Gastroesophageal sphincter (tissue), 4 donors: ENCODE measurements around the gene PPP4R1. TPM values are rescaled to one million over a fixed set of nuclear protein-coding genes. Genes with fewer than 3 reads are reported as not detected.

ENCODE experiments used
- ATAC-seq: fragments of 150-250 bp; one replicate; pipeline ENCODE4 v1.9.1; 2016; ENCODE audit warnings: mild to moderate bottlenecking, moderate library complexity
- H3K27ac ChIP-seq, 4 donors: fragments of 200-600 bp; sonication (generic) in 3 of 4; 1 replicate in 3 of 4; 2 replicates in 1 of 4; pipeline ENCODE4 v1.5.1; 2016 to 2019
- H3K27me3 ChIP-seq: fragments of 200-600 bp; sonication (generic); one replicate; pipeline ENCODE4 v1.5.1; 2019
- H3K36me3 ChIP-seq, 2 donors: fragments of 200-600 bp; sonication (generic); one replicate each; pipeline ENCODE4 v1.5.1; 2019; ENCODE audit warnings: control low read depth in 1 of 2
- H3K4me1 ChIP-seq, 3 donors: fragments of 200-600 bp; sonication (generic); 1 replicate in 2 of 3; 2 replicates in 1 of 3; pipeline ENCODE4 v1.5.1; 2016 to 2019; ENCODE audit warnings: control low read depth in 2 of 3
- H3K4me3 ChIP-seq, 2 donors: fragments of 200-600 bp; sonication (generic); one replicate each; pipeline ENCODE4 v1.5.1; 2019; ENCODE audit warnings: mild to moderate bottlenecking in 1 of 2, moderate library complexity in 1 of 2
- H3K9me3 ChIP-seq, 3 donors: fragments of 200-600 bp; sonication (generic); one replicate each; pipeline ENCODE4 v1.5.1; 2017 to 2019; ENCODE audit warnings: control low read depth in 2 of 3
- EP300 ChIP-seq: sonication (generic); formaldehyde crosslinking; IDR thresholded peaks from one replicate; pipeline ENCODE4 v1.6.1; 2017; ENCODE audit warnings: antibody characterized with exemption, mild to moderate bottlenecking
- POLR2A ChIP-seq, 2 donors: fragments of 450-650 bp; IDR thresholded peaks; one replicate each; pipeline ENCODE4 v1.6.1; 2017; ENCODE audit warnings: antibody characterized with exemption in 2 of 2, mild to moderate bottlenecking in 2 of 2, moderate library complexity in 1 of 2
- POLR2AphosphoS5 ChIP-seq: sonication (generic); formaldehyde crosslinking; IDR thresholded peaks from one replicate; pipeline ENCODE4 v1.6.1; 2017; ENCODE audit warnings: antibody characterized with exemption
- WGBS, 2 donors: methylation state at CpG; one replicate each; pipeline ENCODE4 v1.1.5; 2018; ENCODE audit warnings: low coverage in 1 of 2; 5-methylcytosine and 5-hydroxymethylcytosine counted together
- total RNA-seq, 4 donors: library from RNA; depleted of rRNA; stranded (reverse); fragments of >200 nt; gene quantifications; one replicate each; pipeline ENCODE4 v1.1.0, GENCODE V29; 2016
- TF ChIP-seq, protein P1 (sequence below), 4 experiments: fragments of 200-600 bp in 2 of 4; fragments of 450-650 bp in 2 of 4; sonication (generic) in 1 of 4; IDR thresholded peaks; one replicate each; pipeline ENCODE4 v1.5.1; 2017 to 2019; ENCODE audit warnings: antibody characterized with exemption in 4 of 4, mild to moderate bottlenecking in 2 of 4, moderate library complexity in 2 of 4

PPP4R1 gene
- total RNA-seq, 4 donors from 2014 or later: 91.1 to 174 (median 117) TPM

DNA sequence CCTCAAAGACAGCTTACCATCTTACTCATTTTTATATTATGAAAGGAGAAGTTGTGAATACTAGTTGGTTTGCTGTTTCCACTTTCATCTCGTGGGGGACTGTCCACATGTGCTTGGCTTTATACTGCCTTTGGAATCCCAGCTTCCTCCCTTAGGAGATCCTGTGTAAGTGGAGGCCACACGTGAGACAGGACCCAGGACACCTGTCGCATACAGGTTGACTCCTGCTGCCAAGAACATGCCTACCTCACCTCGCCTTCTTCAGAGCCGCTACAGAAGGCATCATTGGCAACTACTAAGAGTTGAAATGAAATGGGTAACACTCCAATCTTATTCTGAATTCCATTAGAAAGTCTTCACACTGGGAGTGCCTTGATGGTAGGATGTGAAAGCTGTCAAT, 69.3 kb downstream of the PPP4R1 start:
- TF ChIP-seq EP300 (no peak), POLR2AphosphoS5 (no peak), POLR2A (IDR thresholded peaks at IDR 0.05) (no peak)
- TF ChIP-seq, protein P1, sequence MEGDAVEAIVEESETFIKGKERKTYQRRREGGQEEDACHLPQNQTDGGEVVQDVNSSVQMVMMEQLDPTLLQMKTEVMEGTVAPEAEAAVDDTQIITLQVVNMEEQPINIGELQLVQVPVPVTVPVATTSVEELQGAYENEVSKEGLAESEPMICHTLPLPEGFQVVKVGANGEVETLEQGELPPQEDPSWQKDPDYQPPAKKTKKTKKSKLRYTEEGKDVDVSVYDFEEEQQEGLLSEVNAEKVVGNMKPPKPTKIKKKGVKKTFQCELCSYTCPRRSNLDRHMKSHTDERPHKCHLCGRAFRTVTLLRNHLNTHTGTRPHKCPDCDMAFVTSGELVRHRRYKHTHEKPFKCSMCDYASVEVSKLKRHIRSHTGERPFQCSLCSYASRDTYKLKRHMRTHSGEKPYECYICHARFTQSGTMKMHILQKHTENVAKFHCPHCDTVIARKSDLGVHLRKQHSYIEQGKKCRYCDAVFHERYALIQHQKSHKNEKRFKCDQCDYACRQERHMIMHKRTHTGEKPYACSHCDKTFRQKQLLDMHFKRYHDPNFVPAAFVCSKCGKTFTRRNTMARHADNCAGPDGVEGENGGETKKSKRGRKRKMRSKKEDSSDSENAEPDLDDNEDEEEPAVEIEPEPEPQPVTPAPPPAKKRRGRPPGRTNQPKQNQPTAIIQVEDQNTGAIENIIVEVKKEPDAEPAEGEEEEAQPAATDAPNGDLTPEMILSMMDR (IDR thresholded peaks at IDR 0.05): no peak
- Histone ChIP-seq H3K4me1 (no peaks in the 10 kb centered on the region), H3K27me3 (no peaks in the 10 kb centered on the region), H3K9me3 (no peaks in the 10 kb centered on the region), H3K36me3 (peaks cover 0 to 59% of the 10 kb centered on the region in 2 donors), H3K4me3 (no peak overlapping the region), H3K27ac (no peak overlapping the region)
- WGBS, 2 donors: 65 to 73% methylated on average over 4 of the region's 5 CpGs
- peak; percentile 4 for ATAC-seq

DNA sequence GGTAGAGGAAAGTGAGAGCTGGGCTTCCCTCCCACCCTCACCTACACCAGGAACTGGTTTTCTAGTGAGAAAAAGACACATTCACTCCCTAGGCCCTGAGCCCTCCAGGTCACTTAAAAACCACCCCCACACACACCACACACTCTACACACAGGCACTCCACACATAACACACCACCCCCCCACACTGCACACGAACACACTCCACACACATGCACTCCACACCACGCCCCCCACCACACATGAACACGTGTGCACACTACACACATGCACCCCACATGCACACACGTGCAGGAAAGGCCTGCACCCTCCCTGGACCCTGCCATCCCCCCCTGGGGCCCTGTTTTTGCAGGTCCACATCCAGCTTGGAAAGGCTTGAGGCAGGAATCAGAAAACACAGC, 71.4 kb downstream of the PPP4R1 start:
- WGBS, 2 donors: 88% methylated on average over 4 of the region's 4 CpGs; no CpG with 5 or more reads in 1 of the 2 donors
- Histone ChIP-seq H3K27me3 (no peaks in the 10 kb centered on the region), H3K9me3 (no peaks in the 10 kb centered on the region), H3K4me3 (no peak overlapping the region), H3K36me3 (peaks cover 0 to 57% of the 10 kb centered on the region in 2 donors), H3K27ac (no peak overlapping the region), H3K4me1 (peaks cover 0 to 5% (median 0%) of the 10 kb centered on the region in 3 donors)
- TF ChIP-seq, protein P1 (IDR thresholded peaks at IDR 0.05): no peak
- TF ChIP-seq POLR2A (IDR thresholded peaks at IDR 0.05): no peak
- no peak for TF ChIP-seq POLR2AphosphoS5
- TF ChIP-seq EP300: no peak
- ATAC-seq: no peak

DNA sequence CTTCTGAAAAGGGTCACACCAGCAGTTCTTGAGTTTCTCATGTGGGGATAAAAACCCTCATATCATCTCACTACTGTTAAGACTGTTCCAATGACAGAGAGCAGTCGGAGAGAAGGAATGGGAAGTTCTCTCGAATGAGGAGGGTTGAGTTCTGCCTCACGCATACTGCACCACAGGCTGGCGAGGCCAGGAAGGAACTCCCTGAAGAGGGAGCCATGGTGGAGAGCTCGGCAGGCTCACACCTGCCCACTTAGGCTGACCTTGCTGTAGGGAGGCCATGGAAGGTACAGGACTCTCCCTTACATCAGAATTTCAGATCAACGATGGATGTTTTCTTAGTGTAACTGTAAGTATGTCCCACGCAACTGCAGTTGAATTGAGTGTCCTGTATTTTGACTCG, 74.4 kb downstream of the PPP4R1 start:
- no peaks in the 10 kb centered on the region for H3K27me3 ChIP-seq
- peaks cover 0 to 25% (median 0%) of the 10 kb centered on the region in 3 donors for H3K4me1 ChIP-seq
- no peaks in the 10 kb centered on the region for H3K9me3 ChIP-seq
- peaks cover 0 to 50% of the 10 kb centered on the region in 2 donors for H3K36me3 ChIP-seq
- WGBS, 2 donors: 86 to 89% methylated on average over 5 to 8 of the region's 8 CpGs
- no peak for ATAC-seq
- no peak overlapping the region for H3K27ac ChIP-seq
- TF ChIP-seq POLR2AphosphoS5: no peak
- TF ChIP-seq POLR2A (IDR thresholded peaks at IDR 0.05): no peak
- TF ChIP-seq, protein P1 (IDR thresholded peaks at IDR 0.05): no peak
- no peak for TF ChIP-seq EP300
- H3K4me3 ChIP-seq: no peak overlapping the region

DNA sequence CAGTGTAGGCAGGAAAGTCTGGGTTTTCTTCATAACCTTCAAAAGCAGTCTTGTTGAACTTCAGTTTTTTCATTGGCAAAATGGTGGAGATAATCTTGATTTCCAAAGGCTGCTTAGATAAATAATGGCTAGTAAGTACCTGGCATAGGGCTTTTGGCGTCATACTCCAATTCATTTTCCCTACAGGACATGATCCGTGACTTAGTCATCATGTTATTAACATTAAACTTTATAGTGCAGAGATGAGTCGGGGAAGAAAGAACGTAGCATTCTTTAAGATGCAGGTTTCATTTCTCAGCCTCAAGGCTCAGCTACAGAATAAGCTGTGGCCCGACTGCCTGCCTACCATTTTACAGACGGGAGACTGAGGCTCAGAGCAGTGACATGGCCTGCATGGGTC, 75.1 kb downstream of the PPP4R1 start:
- 79 to 82% methylated on average over 4 to 5 of the region's 6 CpGs for WGBS, 2 donors
- TF ChIP-seq POLR2A (IDR thresholded peaks at IDR 0.05): no peak
- TF ChIP-seq, protein P1 (IDR thresholded peaks at IDR 0.05): no peak
- TF ChIP-seq POLR2AphosphoS5: no peak
- TF ChIP-seq EP300: no peak
- H3K36me3 ChIP-seq: peaks cover 0 to 55% of the 10 kb centered on the region in 2 donors

DNA sequence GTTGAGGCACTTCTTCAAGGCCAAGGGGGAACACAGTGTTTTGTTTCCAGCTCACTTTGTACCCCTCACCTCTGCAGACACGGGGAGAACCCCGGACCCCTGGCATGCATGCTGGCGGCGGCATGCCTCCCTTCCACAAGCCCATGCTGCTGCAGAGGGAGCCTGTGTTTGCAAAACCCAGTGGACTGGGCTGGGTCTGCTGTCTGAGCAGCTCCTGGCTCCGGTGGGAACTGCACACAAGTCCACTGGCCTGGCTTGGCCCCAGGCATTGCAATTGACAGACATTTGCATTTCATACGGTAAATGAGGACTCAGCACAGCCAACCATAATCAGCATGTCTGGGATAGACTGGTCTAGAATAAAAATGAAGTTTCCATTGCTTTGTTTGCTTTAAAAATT, 76.7 kb downstream of the PPP4R1 start:
- H3K27ac ChIP-seq: no peak overlapping the region
- ATAC-seq: no peak
- no peak overlapping the region for H3K4me3 ChIP-seq
- H3K27me3 ChIP-seq: no peaks in the 10 kb centered on the region
- H3K9me3 ChIP-seq: no peaks in the 10 kb centered on the region
- WGBS, 2 donors: 64 to 65% methylated on average over 3 to 4 of the region's 6 CpGs
- peaks cover 0 to 32% (median 0%) of the 10 kb centered on the region in 3 donors for H3K4me1 ChIP-seq
- TF ChIP-seq EP300 (no peak), POLR2AphosphoS5 (no peak), POLR2A (IDR thresholded peaks at IDR 0.05) (no peak)
- TF ChIP-seq, protein P1 (IDR thresholded peaks at IDR 0.05): no peak
- peaks cover 0 to 71% of the 10 kb centered on the region in 2 donors for H3K36me3 ChIP-seq

More for the DNA sequence above, 75.1 kb downstream of the PPP4R1 start:
- no peaks in the 10 kb centered on the region for H3K27me3 ChIP-seq
- peaks cover 0 to 32% (median 0%) of the 10 kb centered on the region in 3 donors for H3K4me1 ChIP-seq
- H3K4me3 ChIP-seq: no peak overlapping the region
- no peaks in the 10 kb centered on the region for H3K9me3 ChIP-seq
- ATAC-seq: no peak
- no peak overlapping the region for H3K27ac ChIP-seq
